ENCODE data around the gene DIS3L2.

DNA sequence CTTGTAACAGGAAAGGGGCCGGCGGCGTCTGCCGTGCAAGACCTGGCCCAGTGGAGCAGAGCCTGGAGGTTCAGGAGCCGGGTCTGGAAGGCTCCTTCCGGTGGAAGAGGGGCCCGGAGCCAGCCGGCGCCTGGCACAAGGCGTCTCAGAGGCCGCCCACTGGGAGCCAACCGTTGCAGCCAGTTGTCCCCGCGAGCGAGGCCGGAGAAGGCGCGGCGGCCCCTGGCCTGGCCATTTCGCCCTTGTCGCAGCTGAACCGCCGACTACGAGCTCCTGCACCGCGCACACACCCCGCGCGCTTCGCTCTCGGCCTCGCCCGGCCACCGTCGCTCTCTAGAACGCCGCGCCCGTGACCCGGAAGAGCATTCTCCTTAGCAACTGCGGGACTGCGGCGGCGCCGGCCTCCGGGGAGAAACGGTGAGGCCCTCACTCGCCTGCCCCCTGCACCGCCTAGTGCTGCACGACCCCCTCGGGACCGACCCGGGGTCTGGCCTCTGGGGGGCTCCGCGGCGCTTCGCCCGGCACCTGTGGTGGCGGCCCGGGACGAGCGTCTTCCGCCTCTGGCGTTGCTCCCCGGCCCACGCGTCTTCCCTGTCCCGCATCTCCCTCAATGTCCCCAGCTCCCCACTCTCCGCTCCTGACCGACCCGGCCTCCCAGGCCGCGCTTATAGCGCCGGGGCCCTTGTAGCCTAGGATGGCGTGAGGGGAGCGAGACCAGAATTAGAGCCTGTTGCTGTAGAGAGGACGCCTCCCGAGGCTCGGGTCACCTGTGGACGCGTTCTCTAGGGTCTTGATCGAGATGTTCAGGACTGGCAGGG, at the start of gene DIS3L2:
- TF ChIP-seq, protein P1, sequence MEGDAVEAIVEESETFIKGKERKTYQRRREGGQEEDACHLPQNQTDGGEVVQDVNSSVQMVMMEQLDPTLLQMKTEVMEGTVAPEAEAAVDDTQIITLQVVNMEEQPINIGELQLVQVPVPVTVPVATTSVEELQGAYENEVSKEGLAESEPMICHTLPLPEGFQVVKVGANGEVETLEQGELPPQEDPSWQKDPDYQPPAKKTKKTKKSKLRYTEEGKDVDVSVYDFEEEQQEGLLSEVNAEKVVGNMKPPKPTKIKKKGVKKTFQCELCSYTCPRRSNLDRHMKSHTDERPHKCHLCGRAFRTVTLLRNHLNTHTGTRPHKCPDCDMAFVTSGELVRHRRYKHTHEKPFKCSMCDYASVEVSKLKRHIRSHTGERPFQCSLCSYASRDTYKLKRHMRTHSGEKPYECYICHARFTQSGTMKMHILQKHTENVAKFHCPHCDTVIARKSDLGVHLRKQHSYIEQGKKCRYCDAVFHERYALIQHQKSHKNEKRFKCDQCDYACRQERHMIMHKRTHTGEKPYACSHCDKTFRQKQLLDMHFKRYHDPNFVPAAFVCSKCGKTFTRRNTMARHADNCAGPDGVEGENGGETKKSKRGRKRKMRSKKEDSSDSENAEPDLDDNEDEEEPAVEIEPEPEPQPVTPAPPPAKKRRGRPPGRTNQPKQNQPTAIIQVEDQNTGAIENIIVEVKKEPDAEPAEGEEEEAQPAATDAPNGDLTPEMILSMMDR (IDR thresholded peaks at IDR 0.05) = no peak
- TF ChIP-seq POLR2A (IDR thresholded peaks at IDR 0.05) (no peak), POLR2AphosphoS5 (IDR thresholded peaks at IDR 0.05; ENCODE audit: insufficient read depth in 1 of 2, low read depth in 1 of 2) (peak; percentile 37 to 76)
